Activated CD4-positive, alpha-beta T cell treated with anti-CD3 and anti-CD28 coated beads for 36 hours (primary cell): ENCODE data around the gene RHOXF2B. TPM values are rescaled to one million over a fixed set of nuclear protein-coding genes. Genes with fewer than 3 reads are reported as not detected.

Source experiments
- total RNA-seq, 2 experiments: library from RNA; stranded (reverse); gene quantifications; one replicate each; pipeline ENCODE4 v1.2.3, GENCODE V29; 2021

RHOXF2B gene
- total RNA-seq, 2 experiments from 2014 or later = not detected

Other genes starting within 250 kb of the RHOXF2B start
- 10 to 100 TPM; 18.1 to 21.3 TPM for gene UPF3B, start 224.7 kb downstream of the RHOXF2B start, total RNA-seq
- 10 to 100 TPM; 26.9 to 29.9 TPM for gene RNF113A, start 206.0 kb downstream of the RHOXF2B start, total RNA-seq
- gene NDUFA1, start 205.9 kb downstream of the RHOXF2B start, total RNA-seq = 100 to 1,000 TPM in 1 of 2 experiments, 10 to 100 TPM in 1; 37.6 to 101 TPM
- not detected for gene AKAP14, start 181.8 kb downstream of the RHOXF2B start, total RNA-seq
- gene NKAP, start 133.9 kb downstream of the RHOXF2B start, total RNA-seq = 10 to 100 TPM; 11.8 to 12.2 TPM
- not detected for gene RHOXF1, start 38.2 kb upstream of the RHOXF2B start, total RNA-seq
- not detected for gene RHOXF2, start 80.9 kb upstream of the RHOXF2B start, total RNA-seq
- 10 to 100 TPM; 14.5 to 14.6 TPM for gene ZBTB33, start 173.1 kb upstream of the RHOXF2B start, total RNA-seq
- gene TMEM255A, start 233.8 kb upstream of the RHOXF2B start, total RNA-seq = not detected